Stimulated activated CD8-positive, alpha-beta memory T cell treated with anti-CD3 and anti-CD28 coated beads, Interleukin-7, amount 100 ng/mL, for 1 hour (primary cell): ENCODE results near the gene TMSB4X.
"Not testable (repeated sequence)": the region's sequence is repeated elsewhere in the genome, so short reads cannot be mapped to it uniquely, and the experiment has no call there.

Experiments used
- DNase-seq, 2 donors: peaks; one replicate each; pipeline ENCODE4 v3.0.0-alpha.2; 2020; ENCODE audit warnings: low read depth in 2 of 2

TMSB4X gene

DNA sequence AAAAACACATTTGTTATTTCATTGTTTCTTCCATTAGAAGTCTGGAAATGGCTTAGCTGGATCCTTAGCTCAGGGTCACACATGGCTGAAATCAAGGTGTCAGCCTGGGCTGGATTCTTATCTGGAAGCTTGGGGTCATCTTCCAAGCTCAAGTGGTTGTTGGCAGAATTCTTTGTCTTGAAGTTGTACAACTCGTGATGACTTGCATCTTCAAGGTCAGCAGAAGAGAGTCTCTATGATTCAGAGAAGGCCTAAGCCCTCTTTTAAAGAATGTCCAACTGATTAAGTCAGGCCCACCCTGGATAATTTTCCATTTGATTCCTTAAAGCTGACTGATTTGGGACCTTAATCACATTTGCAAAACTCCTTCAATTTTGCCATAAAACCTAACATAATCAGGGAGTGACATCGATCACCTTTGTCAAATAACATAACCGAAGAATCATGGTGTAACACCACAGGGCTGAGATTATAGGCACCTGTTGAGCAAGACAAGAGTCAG is 22.1 kb downstream of the TMSB4X start:
- DNase-seq = no peak

DNA sequence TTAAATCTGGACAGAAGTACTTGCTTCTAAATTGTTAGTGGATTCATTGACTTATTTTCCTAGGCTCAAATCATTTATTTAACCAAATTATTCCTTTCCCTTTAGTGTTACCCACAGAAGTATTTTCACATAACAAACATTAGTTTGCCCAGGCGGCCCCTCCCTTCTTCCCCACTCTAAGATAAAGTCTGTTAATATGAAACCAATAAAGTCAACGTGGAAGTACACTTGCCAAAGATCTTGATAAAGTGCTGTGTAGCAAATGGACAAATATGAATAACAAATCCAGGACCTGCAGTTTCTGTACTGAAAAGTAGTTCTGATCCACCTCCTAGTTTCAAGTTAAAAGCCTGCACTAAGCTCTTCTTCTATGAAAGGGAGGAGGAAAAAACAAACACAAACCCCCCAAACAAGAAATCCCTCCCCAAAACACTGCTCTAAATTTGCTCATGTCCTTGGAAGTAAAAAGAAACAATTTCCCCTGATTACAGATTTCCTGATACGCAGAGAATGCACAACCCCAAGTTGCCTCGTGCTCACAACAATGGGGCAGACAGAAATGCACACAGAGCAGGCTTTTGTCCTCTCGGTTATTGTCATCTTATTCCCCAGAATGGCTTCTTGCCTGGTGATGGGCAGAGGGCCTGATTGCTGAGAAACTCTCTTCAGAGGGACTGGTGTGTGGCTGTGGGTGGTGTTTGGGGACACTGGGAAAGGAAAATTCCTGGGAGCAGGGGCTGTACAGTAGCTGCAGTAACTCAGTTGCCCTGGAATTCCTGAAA is 23.2 kb downstream of the TMSB4X start:
- DNase-seq = no peak

DNA sequence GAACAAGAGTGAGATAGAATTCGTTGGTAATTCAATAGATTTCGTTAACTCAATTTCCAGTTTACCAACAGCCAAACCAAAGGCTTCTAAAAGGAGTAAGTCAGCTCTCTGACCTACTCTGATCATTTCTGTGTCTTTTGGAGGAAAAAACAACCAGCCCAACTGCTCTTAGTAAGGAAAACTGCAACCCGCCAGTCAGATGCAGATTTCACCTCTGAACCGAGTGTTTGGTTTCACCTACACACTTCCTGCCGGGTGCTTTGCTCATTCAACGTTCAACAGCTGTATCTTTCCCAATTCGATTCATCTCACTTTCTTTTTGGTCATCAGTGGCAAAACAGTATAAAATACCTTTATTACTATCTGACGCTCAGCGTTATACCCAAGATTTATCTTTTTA is 24.5 kb downstream of the TMSB4X start:
- no peak for DNase-seq

DNA sequence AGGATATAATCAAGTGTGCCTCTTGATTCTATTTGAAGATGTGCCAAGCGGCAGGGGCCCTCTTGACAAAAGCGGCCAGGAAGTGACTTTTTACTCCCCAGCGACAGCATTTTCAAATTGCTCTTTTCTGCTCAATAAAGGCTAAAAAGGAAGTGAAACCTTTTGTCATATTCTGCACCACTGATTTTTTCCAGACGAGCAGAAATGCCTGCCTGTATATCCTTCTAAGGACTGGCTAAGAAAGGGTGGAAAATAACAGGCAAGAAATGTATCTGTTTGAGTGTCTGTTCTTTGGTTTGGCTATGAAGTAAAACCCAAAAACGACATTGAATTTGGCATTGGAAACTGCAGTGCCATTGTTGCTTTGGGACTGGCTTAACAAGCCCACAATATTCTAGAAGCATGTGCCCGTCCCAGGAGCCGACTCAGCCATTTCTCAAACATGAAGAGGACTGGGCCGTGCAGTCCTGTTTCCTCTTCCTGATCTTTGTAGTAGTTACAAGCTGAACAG is 25.4 kb downstream of the TMSB4X start:
- DNase-seq = no peak

DNA sequence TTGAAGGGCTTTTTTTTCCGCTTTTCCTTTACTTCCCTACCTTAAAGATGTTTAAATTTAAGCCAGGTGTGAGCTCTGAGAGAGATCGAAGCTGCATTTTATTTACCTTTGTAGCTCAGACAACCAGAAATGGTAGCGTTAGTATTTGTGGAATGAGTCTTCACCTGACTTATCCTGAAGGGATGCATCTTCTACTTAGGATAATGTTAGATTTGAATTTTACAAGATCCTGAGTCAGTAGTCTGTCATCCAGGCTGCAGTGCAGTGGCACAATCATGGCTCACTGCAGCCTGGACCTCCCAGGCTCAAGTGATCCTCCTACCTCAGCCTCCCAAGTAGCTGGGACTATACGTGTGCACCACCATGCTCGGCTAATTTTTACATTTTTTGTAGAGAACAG is 26.2 kb downstream of the TMSB4X start:
- DNase-seq = no peak

DNA sequence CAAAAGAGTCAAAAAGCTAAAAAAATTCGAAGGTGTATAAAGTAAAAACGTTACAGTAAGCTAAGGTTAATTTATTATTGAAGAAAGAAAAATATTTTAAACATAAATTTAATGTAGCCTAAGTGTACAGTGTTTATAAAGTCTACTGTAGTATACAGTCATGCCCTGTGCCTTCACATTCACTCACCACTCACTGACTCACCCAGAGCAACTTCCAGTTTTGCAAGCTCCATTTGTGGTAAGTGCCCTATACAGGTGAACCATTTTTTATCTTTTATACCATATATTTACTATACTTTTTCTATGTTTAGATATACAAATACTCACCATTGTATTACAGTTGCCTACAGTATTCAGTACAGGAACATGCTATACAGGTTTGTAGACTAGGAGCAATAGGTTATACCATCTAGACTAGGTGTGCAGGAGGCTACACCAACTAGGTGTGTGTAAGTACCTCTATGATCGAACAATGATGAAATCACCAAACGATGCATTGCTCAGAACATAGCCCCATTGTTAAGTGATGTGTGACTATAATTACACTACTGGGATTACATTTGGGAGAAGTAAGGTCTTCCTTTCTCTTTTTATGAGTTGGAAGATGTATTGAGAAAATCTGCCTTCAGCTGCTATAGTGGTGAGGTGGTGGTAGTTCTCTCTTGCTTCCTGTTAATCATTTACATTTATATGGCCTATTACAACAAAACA is 27.2 kb downstream of the TMSB4X start:
- DNase-seq = no peak

DNA sequence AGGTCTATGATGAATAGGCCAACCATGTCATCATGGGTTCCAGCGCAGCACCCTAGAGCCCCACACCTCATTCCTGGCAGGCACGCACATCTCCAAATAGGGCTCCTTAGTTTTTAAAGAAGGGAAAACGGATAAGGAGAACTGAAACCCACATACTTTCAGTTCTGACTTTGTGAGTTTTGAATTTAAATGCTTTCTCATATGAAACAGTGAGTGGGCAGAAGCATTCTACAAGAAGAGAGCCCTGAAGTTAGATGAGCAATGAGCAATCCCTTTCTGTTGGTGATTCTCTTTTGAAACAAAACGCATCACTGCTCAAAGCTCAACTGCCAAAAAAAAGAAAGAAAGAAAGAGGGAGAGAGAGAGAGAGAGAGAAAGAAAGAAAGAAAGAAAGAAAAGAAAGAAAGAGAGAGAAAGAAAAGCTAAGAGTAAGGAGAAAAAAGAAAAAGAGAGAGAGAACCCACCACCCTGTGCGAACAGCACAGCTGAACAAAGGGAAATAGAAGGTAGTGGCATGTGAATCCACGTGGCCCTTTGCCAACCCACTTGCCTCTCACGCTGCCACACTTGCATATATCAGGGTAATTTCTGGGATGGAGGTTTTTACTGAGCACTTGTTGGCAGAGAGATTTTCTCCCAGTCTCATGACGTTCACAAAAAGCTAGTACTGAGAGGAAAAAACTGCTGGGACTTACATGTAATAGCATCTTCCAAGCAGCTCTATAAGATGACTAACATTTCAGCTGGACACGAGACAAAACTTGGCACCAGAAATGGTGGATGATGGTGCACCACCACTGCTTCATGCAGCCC is 31.0 kb downstream of the TMSB4X start:
- no peak for DNase-seq

DNA sequence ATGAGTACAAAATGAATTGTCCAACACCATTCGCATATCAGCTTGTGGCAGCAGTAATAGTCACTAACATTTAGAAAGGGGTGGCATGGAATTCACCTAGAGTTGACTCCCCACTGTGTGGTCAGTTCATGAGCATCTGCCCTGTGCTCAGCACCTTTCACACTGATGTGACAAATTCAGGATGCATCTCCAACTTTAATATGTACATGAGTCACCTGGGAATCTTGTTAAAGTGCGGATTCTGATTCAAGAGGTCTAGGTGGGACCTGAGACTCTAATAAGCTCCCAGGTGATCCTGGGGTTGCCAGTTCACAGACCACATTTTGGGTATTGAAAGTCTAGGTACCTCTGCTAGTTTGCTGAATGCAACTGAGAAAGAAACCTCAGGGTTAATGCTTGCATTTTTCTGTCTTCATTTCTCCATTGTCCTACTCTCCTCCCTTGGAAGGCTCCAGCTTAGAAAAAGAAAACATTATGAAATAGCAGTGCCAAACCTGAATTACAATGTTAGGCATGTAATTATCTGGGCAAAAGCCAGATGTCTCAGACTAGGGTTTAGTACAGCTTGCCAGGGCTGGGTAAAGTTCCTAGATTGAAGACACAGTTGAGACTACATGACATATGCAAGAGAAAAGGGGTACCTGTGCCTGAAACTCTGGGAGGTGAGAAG is 32.7 kb downstream of the TMSB4X start:
- no peak for DNase-seq

DNA sequence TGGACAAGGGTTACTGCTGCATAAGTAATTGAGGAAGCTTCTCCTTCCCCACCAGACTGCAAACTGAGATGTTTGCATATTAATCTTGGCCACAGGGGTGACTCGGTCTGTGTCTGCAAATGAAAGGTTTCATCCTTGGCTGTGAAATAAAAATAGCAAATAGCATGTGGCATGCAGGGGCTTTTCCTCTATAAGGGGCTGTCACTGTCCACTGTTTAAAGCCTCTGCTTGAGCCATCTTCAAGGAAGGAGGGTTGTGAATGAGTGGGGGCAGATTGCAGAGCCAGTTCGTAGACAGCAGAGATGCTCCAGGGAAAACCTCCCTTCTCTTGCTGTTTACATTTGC is 33.3 kb downstream of the TMSB4X start:
- DNase-seq = no peak

DNA sequence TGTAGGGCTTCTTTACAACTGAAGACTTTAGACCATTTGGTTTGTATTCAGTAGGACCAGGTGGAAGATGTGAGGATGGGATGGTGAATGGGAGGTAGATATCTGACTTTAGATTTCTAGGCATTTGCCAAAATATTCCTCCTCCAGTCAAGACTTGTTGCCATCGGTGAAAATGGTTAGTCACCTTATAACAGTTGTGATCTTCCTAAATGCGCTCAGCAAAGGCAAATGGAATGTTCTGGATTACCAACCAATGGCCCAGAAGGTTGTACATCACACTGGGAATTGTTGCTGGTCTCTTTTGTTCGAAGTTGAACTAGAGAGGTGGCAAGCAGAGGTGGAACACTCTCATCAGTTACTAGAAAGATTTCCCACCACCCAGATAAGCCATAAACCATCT is 33.9 kb downstream of the TMSB4X start:
- DNase-seq = no peak

DNA sequence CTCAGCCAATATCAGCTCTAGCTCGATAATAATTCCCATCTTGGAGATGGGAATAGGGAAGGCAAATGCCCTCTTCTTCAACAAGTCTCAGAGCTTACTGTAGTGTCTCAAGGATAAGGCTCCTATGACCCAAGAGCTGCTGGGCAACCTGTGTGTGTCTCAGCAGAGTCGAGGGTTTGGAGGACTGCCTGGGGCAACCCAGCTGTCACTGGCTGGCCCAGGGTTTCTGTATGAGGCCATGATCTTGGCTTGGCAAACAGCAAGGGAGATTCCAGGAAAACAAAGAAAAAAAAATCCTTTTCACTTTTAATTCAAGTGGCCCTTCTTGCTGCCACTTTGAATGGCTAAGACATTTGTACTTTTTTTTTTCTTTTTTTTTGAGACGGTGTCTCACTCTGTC is 34.4 kb downstream of the TMSB4X start:
- DNase-seq = no peak

DNA sequence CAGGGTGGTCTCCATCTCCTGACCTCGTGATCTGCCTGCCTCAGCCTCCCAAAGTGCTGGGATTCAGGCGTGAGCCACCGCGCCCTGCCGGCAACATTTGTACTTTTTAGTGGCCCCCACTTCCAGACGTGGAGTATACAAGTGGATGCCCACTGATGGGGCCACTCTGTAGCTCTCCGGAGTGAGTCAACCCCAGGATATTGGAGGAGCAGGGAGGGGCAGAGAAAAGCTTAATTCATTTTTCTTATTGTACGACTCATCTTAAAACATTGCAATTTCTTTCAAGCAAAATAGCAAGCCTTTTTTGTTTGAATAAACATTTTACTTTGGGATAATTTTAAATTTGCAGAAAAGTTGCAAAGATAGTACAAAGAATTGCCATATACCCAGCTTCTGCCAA is 34.9 kb downstream of the TMSB4X start:
- no peak for DNase-seq

DNA sequence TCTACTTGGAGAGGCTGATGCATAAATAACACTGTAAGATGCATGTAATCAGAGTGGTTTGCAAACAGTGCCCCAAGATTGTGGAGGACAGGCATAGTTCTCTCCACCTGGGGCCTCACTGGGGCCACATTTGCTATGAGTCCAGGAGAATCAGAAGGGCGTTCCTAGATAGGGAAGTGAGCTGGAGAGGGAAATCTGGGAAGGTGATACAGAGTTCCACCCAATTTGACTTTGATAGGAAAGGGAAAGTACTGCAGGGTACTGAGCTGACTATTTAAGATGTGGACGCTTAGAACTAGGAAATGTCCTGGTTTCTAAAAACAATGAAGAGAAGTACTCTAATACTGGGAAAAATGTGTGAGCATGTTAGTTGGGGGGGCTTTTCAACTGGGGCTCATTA is 35.6 kb downstream of the TMSB4X start:
- no peak for DNase-seq

DNA sequence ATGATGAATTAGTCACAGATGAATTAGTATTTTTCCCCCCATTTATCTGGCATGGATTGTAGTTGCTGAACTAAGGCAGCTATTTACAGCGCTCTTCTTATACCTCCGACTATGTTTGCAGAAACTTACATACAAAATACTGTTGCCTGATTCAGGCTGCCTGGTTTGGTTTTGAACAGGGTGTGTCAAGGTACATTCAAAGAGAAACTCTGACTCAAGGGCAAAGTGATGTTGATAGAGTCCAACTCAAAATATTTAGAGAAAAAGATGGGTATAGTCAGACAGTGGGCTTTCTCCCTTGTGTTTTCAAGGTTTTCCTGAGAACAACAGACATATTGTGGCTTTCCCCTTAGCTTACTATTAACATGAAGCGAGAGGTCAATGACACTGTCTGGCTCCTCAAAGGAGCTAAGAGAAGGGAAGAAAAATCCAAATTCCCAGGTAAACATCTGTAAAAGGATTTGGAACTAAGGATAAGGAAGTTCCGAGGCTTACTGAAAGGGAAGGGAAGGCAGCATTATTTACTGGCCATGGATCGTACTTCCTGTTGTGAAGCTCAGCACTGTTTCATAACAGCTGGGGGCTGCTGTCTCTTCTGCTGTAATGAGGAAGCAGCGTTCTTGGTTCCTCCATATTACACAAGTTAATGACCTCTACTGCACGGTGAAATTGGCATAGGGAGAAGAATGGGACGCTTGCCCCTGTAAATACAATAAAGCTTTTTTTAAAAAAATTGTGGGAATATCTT is 38.6 kb downstream of the TMSB4X start:
- no peak for DNase-seq

DNA sequence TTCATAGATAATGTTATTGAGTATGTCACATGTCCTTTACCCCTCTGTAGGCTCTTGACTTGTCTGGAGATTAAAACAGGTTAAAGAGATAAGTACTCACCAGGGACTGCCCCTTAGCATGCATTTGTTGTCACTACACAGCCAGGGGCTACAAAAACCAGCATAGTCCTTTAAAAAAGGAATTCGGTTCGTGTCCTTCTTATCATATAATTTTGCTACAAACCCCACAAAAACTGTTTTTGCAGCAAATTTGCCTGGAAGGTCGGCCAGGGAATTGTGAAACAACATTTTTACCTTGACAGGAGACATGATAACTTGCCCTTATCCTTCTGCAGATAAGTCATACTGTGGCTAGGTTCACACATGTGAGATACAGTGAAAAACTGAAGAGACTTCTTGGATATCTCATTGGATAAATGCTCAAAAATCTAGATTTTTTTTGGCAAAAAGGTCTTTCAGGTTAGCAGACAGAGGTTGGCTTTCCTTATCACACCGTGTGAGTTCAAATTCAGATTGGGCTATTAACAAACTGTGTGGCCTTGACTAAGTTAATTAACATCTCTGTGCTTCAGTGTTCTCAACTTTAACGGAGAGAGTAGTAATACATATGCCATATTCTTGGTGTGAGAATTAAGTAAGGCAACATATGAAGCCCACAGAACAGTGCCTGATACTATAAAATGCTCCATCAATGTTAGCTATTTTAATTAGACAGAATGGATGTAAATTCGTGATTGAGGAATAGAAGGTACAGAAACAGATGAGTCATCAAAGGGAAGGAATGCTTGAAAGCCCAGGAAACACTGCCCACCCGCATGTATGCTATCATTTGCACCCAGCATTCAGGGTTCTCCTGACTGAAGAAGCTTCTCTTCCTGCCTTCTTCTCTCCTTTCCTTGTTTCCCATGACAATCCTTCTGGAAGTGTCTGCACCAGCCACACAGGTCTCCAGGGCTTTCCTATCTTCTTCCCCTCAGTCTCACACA is 39.5 kb downstream of the TMSB4X start:
- DNase-seq = no peak

DNA sequence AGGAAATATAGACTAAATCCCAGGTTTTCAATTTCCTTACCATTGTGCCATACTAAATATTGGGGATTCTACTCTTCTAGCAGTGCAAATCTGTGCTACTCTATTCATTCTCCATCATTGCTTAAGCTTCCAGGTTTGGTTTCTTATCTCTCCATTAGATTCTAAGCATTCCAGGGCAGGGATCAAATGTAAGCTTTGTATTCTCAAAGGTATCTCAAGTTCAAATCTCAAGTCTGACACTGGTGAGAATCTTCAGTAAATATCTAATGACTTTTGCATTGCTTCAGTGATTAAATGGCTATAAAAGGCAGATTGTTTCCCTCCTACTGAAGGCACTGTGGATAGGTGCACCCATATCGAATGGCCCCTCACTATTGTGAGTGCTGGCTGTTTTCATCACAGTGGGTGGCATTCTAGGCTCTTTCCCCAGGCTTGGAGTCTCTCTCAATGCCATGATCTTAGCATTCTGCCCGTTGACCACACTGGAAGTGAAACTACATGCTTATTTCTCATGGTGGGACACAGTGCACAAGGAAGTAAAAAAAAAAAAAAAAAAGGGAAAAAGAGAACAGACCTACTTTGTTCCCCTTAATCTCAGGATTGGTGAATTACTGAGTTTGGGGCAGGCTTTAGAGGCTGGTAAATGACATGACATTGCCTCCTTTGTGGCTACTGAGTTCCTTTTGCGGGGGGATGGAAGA is 40.8 kb downstream of the TMSB4X start:
- no peak for DNase-seq

DNA sequence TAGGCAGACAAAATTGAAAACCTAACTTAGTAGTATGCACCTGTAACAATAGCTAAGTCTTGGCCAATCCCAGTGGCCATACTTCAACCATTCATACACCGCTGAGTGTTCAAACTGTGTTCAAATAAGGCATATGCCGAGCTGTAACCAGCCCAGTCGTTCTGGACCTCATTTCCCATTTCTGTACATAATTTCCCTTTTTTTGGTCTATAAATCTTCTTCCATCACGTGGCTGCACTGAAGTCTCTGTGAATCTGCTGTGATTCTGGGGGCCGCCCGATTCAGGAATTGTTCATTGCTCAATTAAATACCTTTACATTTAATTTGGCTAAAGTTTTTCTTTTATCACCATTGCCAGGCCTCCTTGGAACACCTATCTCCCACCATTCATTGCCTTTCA is 41.8 kb downstream of the TMSB4X start:
- DNase-seq = not testable (repeated sequence)

DNA sequence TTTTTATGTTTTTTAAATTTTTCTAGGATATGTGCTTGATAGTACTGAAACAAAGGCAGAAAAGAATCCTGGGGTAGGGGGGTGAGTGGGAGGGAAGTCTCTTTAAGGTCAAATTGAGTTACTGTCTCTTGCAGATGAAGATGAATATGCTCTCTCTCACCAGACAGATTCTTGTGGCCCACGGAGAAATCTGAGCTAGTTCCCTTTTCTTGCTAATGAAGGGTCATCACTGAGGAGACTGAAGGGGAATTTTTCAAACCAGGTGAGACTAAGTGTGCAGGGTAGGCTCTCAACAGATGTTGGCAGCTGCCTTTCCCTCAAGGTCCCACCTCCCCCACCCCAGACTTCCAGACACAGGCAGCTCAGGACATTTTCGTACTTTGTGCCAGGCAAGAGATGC is 48.0 kb downstream of the TMSB4X start:
- no peak for DNase-seq

DNA sequence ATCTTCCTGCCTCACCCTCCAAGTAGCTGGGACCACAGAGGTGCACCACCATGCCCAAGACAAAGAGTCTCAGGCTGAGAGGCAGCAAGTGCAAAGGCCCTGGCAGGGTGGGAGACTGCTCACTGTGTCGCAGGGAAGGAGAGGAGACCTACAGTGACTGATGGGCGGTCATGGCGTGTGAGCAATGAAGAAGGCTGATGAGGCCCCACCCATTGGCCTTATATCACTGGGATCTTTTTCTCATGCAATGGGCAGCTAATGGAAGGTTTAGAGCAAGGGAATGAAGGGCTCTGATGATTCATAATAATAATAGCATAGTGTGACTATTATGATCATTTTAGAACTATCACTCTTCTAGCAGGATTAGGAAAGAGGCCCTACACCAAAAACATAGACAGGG is 48.7 kb downstream of the TMSB4X start:
- no peak for DNase-seq
